Hepatocyte (in vitro differentiated cells): Measurements from ENCODE around the gene PTPRK. TPM values are rescaled to one million over a fixed set of nuclear protein-coding genes. Genes with fewer than 3 reads are reported as not detected.

ENCODE experiments used
- DNase-seq: peaks from one replicate; pipeline ENCODE4 v3.0.0-alpha.2; 2016; ENCODE audit warnings: low spot score
- H2AFZ ChIP-seq: fragments of 200-600 bp; sonication (generic); 2 replicates; pipeline ENCODE4 v1.6.0; 2016; ENCODE audit warnings: antibody characterized with exemption, mild to moderate bottlenecking
- H3K27ac ChIP-seq: fragments of 200-600 bp; sonication (generic); 2 replicates; pipeline ENCODE4 v1.5.1; 2016; ENCODE audit warnings: mild to moderate bottlenecking
- H3K27me3 ChIP-seq: fragments of 200-600 bp; sonication (generic); 2 replicates; pipeline ENCODE4 v1.6.1; 2016
- H3K36me3 ChIP-seq: fragments of 200-600 bp; sonication (generic); replicated peaks from 2 replicates; pipeline ENCODE4 v1.5.1; 2016; ENCODE audit warnings: low read depth; ENCODE audit not compliant: insufficient read depth
- H3K4me1 ChIP-seq: fragments of 200-600 bp; sonication (generic); 2 replicates; pipeline ENCODE4 v1.5.1; 2016; ENCODE audit warnings: mild to moderate bottlenecking, moderate library complexity; ENCODE audit not compliant: insufficient read depth
- H3K4me2 ChIP-seq: fragments of 200-600 bp; sonication (generic); 2 replicates; pipeline ENCODE4 v1.6.0; 2016
- H3K4me3 ChIP-seq: fragments of 200-600 bp; sonication (generic); 2 replicates; pipeline ENCODE4 v1.5.1; 2016; ENCODE audit warnings: mild to moderate bottlenecking
- H3K79me2 ChIP-seq: fragments of 200-600 bp; sonication (generic); 2 replicates; pipeline ENCODE4 v1.6.0; 2017; ENCODE audit warnings: mild to moderate bottlenecking
- H3K9me2 ChIP-seq: fragments of 200-600 bp; sonication (generic); replicated peaks from 2 replicates; pipeline ENCODE4 v1.6.0; 2017; ENCODE audit warnings: mild to moderate bottlenecking; ENCODE audit not compliant: insufficient read depth
- H3K9me3 ChIP-seq: fragments of 200-600 bp; sonication (generic); 2 replicates; pipeline ENCODE4 v1.5.1; 2016; ENCODE audit warnings: low read depth, mild to moderate bottlenecking
- H4K20me1 ChIP-seq: fragments of 200-600 bp; sonication (generic); 2 replicates; pipeline ENCODE4 v1.6.0; 2016; ENCODE audit warnings: mild to moderate bottlenecking; ENCODE audit not compliant: insufficient read depth, poor library complexity, severe bottlenecking
- CTCF ChIP-seq: fragments of 200-600 bp; sonication (generic); IDR thresholded peaks from 2 replicates; pipeline ENCODE4 v1.5.1; 2016; ENCODE audit warnings: antibody characterized with exemption, mild to moderate bottlenecking; ENCODE audit not compliant: poor library complexity
- EZH2 ChIP-seq: fragments of 200-600 bp; sonication (generic); IDR thresholded peaks from 2 replicates; pipeline ENCODE4 v1.6.1; 2016; ENCODE audit warnings: antibody characterized with exemption, mild to moderate bottlenecking, borderline replicate concordance
- EZH2phosphoT487 ChIP-seq: fragments of 200-600 bp; sonication (generic); IDR thresholded peaks from one replicate; pipeline ENCODE4 v1.6.1; 2018; ENCODE audit warnings: antibody characterized with exemption, mild to moderate bottlenecking, low read depth, moderate library complexity; ENCODE audit not compliant: unreplicated experiment, severe bottlenecking
- WGBS: methylation state at CpG from one replicate; pipeline ENCODE4 v1.1.6; 2016; ENCODE audit warnings: low lambda C conversion rate; ENCODE audit errors: missing lambda C conversion rate; 5-methylcytosine and 5-hydroxymethylcytosine counted together
- polyA plus RNA-seq: library from polyadenylated mRNA; unstranded; fragments of >200 nt; fragmentation: Nextera tagmentation; extraction: Ambion mirVana; gene quantifications from 2 replicates; pipeline ENCODE4 v1.2.1, GENCODE V29; 2016
- total RNA-seq: library from RNA; depleted of rRNA; stranded (reverse); fragments of >200 nt; gene quantifications from 2 replicates; pipeline ENCODE4 v1.2.3, GENCODE V29; 2014

The PTPRK gene
- total RNA-seq (78.5 and 80.2 TPM in 2 replicates), polyA plus RNA-seq (42.0 and 43.1 TPM in 2 replicates)

GRCh38 chr6:128520436-128521281, at the start of gene PTPRK:
Gene PTPRK, minus strand, starts transcription at chr6:128520599. Its CDS starts 241 bp downstream, at chr6:128520358.
- Histone ChIP-seq H3K4me2 (peak within 1 kb of the TSS; percentile 86), H3K4me3 (peak within 1 kb of the TSS; percentile 96), H3K9me3 (no peaks in the 10 kb centered on the region), H3K4me1 (peaks cover 30% of the 10 kb centered on the region), H4K20me1 (peaks cover 21% of the 10 kb centered on the region), H2AFZ (peak within 1 kb of the TSS; percentile 95), H3K27ac (peak within 1 kb of the TSS; percentile 99), H3K9me2 (no peaks in the 10 kb centered on the region), H3K27me3 (no peaks in the 10 kb centered on the region), H3K36me3 (no peaks in the 10 kb centered on the region), H3K79me2 (peaks cover 51% of the 10 kb centered on the region)
- TF ChIP-seq EZH2phosphoT487: no peak
- peak; percentile 45 for TF ChIP-seq CTCF
- 0% methylated on average over 35 of the region's 85 CpGs for WGBS
- DNase-seq: peak; percentile 98

GRCh38 chr6:128567029-128567428, 46.6 kb upstream of the PTPRK start:
- Histone ChIP-seq H3K9me2 (no peaks in the 10 kb centered on the region), H3K4me2 (no peak overlapping the region), H2AFZ (no peak overlapping the region), H3K27me3 (no peaks in the 10 kb centered on the region), H3K4me1 (peaks cover 6% of the 10 kb centered on the region), H3K27ac (no peak overlapping the region), H3K79me2 (no peaks in the 10 kb centered on the region), H3K36me3 (no peaks in the 10 kb centered on the region), H4K20me1 (no peaks in the 10 kb centered on the region), H3K4me3 (no peak overlapping the region), H3K9me3 (no peaks in the 10 kb centered on the region)
- no peak for DNase-seq
- TF ChIP-seq CTCF: no peak
- no peak for TF ChIP-seq EZH2phosphoT487
- TF ChIP-seq EZH2: no peak
- WGBS: 70% methylated on average over 1 of the region's 1 CpG

- TF ChIP-seq EZH2phosphoT487: no peak
- TF ChIP-seq CTCF: no peak
- TF ChIP-seq EZH2: no peak
- H3K9me2 ChIP-seq: no peaks in the 10 kb centered on the region
- no peak for DNase-seq
- H3K4me3 ChIP-seq: no peak overlapping the region
- no peak overlapping the region for H3K4me2 ChIP-seq
- H3K27ac ChIP-seq: no peak overlapping the region
- no peaks in the 10 kb centered on the region for H3K36me3 ChIP-seq
- H3K4me1 ChIP-seq: peaks cover 4% of the 10 kb centered on the region
- H4K20me1 ChIP-seq: no peaks in the 10 kb centered on the region
- H3K79me2 ChIP-seq: no peaks in the 10 kb centered on the region
- H2AFZ ChIP-seq: no peak overlapping the region
- no peaks in the 10 kb centered on the region for H3K9me3 ChIP-seq
- H3K27me3 ChIP-seq: no peaks in the 10 kb centered on the region
These were observed 40.6 kb upstream of the PTPRK start for GRCh38 chr6:128560966-128561365.
